CD14-positive monocyte (primary cell): ENCODE measurements around the gene CYP4B1. TPM values are rescaled to one million over a fixed set of nuclear protein-coding genes. Genes with fewer than 3 reads are reported as not detected.
"Not testable (repeated sequence)": the region's sequence is repeated elsewhere in the genome, so short reads cannot be mapped to it uniquely, and the experiment has no call there.

ENCODE experiments used
- DNase-seq, 3 donors: peaks; one replicate each; pipeline ENCODE4 v3.0.0-alpha.2; 2011 to 2022
- H2AFZ ChIP-seq: 2 replicates; pipeline ENCODE4 v1.6.0; 2012; ENCODE audit warnings: mild to moderate bottlenecking, low read depth, low read length, inconsistent platforms; ENCODE audit not compliant: insufficient read depth, poor library complexity, severe bottlenecking
- H3K27ac ChIP-seq, 2 donors: 1 replicate in 1 of 2; 2 replicates in 1 of 2; pipeline ENCODE4 v1.5.1; 2012 to 2013; ENCODE audit warnings: low read length in 2 of 2, control low read depth in 1 of 2, inconsistent platforms in 1 of 2, low read depth in 1 of 2, mild to moderate bottlenecking in 1 of 2
- H3K27me3 ChIP-seq, 2 donors: one replicate each; pipeline versions ENCODE4 v1.6.0 to v1.6.1; 2011 to 2013; ENCODE audit warnings: low read length in 2 of 2; ENCODE audit not compliant: control insufficient read depth in 2 of 2, insufficient read depth in 2 of 2
- H3K36me3 ChIP-seq, 2 donors: replicated peaks in 1 of 2; 1 replicate in 1 of 2; 2 replicates in 1 of 2; pipeline versions ENCODE4 v1.5.1 to v1.6.1; 2012 to 2013; ENCODE audit warnings: low read length in 2 of 2, control low read depth in 1 of 2, inconsistent platforms in 1 of 2, mild to moderate bottlenecking in 1 of 2; ENCODE audit not compliant: insufficient read depth in 2 of 2, control insufficient read depth in 1 of 2
- H3K4me1 ChIP-seq, 2 donors: 1 replicate in 1 of 2; 2 replicates in 1 of 2; pipeline versions ENCODE4 v1.5.1 to v1.6.1; 2012 to 2013; ENCODE audit warnings: low read length in 2 of 2, control low read depth in 1 of 2, inconsistent platforms in 1 of 2, mild to moderate bottlenecking in 1 of 2, moderate library complexity in 1 of 2; ENCODE audit not compliant: insufficient read depth in 2 of 2, control insufficient read depth in 1 of 2
- H3K4me2 ChIP-seq: replicated peaks from 2 replicates; pipeline ENCODE3; 2012; ENCODE audit warnings: low read length, moderate library complexity, mild to moderate bottlenecking; ENCODE audit not compliant: poor library complexity, severe bottlenecking; ENCODE audit errors: extremely low read depth
- H3K4me3 ChIP-seq, 3 experiments: fragments of 200-600 bp in 1 of 3; sonication (generic) in 1 of 3; replicated peaks in 1 of 3; 1 replicate in 2 of 3; 2 replicates in 1 of 3; pipeline ENCODE4 v1.5.1; 2011 to 2013; ENCODE audit warnings: low read length in 3 of 3, mild to moderate bottlenecking in 3 of 3, control low read depth in 2 of 3, low read depth in 2 of 3, inconsistent platforms in 1 of 3, moderate library complexity in 1 of 3
- H3K79me2 ChIP-seq: 2 replicates; pipeline ENCODE4 v1.6.0; 2012; ENCODE audit warnings: mild to moderate bottlenecking, control low read depth, inconsistent platforms, low read length, moderate library complexity; ENCODE audit not compliant: insufficient read depth
- H3K9ac ChIP-seq: 2 replicates; pipeline ENCODE4 v1.6.0; 2017; ENCODE audit warnings: low read length, mild to moderate bottlenecking; ENCODE audit not compliant: insufficient read depth, poor library complexity, severe bottlenecking
- H3K9me3 ChIP-seq, 2 donors: replicated peaks in 1 of 2; 1 replicate in 1 of 2; 2 replicates in 1 of 2; pipeline versions ENCODE4 v1.5.1 to v1.6.1; 2012 to 2013; ENCODE audit warnings: low read length in 2 of 2, control low read depth in 1 of 2; ENCODE audit not compliant: control insufficient read depth in 1 of 2, insufficient read depth in 1 of 2
- H4K20me1 ChIP-seq: 2 replicates; pipeline ENCODE4 v1.6.0; 2012; ENCODE audit warnings: mild to moderate bottlenecking, low read length, control low read depth, moderate library complexity; ENCODE audit not compliant: insufficient read depth
- H3K27ac Mint-ChIP-seq, 7 donors: one replicate each; pipeline ENCODE4 v1.8.0; 2020; ENCODE audit warnings: mild to moderate bottlenecking in 7 of 7, mixed read lengths in 7 of 7, moderate library complexity in 6 of 7, inconsistent platforms in 2 of 7
- H3K27me3 Mint-ChIP-seq, 3 donors: one replicate each; pipeline ENCODE4 v1.8.0; 2021 to 2022; ENCODE audit warnings: low read depth in 3 of 3, mild to moderate bottlenecking in 3 of 3, mixed read lengths in 3 of 3, moderate library complexity in 3 of 3, inconsistent platforms in 1 of 3
- H3K36me3 Mint-ChIP-seq, 2 donors: one replicate each; pipeline ENCODE4 v1.8.0; 2020; ENCODE audit warnings: mixed read lengths in 2 of 2, inconsistent platforms in 1 of 2, mild to moderate bottlenecking in 1 of 2
- H3K4me1 Mint-ChIP-seq: one replicate; pipeline ENCODE4 v1.8.0; 2020; ENCODE audit warnings: mild to moderate bottlenecking, mixed read lengths
- H3K4me3 Mint-ChIP-seq, 2 donors: one replicate each; pipeline ENCODE4 v1.8.0; 2020; ENCODE audit warnings: mild to moderate bottlenecking in 2 of 2, mixed read lengths in 2 of 2, moderate library complexity in 1 of 2
- H3K9me3 Mint-ChIP-seq, 7 donors: one replicate each; pipeline ENCODE4 v1.8.0; 2020 to 2022; ENCODE audit warnings: mixed read lengths in 7 of 7, mild to moderate bottlenecking in 6 of 7, moderate library complexity in 6 of 7, inconsistent platforms in 2 of 7
- WGBS: methylation state at CpG from one replicate; pipeline ENCODE4 v1.1.5; 2013; ENCODE audit warnings: missing lambda C conversion rate; ENCODE audit not compliant: insufficient coverage; 5-methylcytosine and 5-hydroxymethylcytosine counted together
- intact Hi-C, 2 donors: fragments of 100-400 bp; cut with micrococcal nuclease; formaldehyde crosslinking; loops; one replicate each; pipeline versions ENCODE4 v1.15.0 to v1.15.1; 2023
- polyA plus RNA-seq, 3 donors: library from polyadenylated mRNA; depleted of rRNA in 1 of 3; unstranded in 2 of 3; stranded (reverse) in 1 of 3; fragments of 300-500 nt in 2 of 3; fragments of >200 nt in 1 of 3; fragmentation: Illumina TruSeq in 2 of 3; gene quantifications; 1 replicate in 2 of 3; 2 replicates in 1 of 3; pipeline ENCODE4 v1.2.3, GENCODE V29; 2012 to 2021
- TF ChIP-seq, protein P1 (sequence below): fragments of 200-600 bp; IDR thresholded peaks from one replicate; pipeline ENCODE4 v1.8.0; 2022; ENCODE audit warnings: antibody characterized with exemption, mild to moderate bottlenecking

The CYP4B1 gene
- polyA plus RNA-seq, 3 donors: not detected

DNA sequence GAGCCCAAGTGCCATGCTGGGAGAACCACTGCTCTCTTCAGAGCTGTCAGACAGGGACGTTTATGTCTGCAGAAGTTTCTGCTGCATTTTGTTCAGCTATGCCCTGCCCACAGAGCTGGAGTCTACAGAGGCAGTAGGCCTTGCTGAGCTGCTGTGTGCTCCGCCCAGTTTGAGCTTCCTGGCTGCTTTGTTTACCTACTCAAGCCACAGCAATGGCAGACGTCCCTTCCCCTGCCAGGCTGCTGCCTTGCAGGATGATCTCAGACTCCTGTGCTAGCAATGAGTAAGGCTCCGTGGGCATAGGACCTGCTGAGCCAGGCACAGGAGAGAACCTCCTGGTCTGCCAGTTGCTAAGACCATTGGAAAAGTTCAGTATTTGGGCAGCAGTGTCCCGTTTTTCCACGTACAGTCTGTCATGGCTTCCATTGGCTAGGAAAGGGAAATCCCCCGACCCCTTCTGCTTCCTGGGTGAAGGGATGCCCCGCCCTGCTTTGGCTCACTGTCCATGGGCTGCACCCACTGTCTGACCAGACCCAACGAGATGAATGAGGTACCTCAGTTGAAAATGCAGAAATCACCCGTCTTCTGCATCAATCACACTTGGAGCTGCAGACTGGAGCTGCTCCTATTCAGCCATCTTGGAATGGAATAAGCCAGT is 31.9 kb downstream of the CYP4B1 start:
- H3K4me3 Mint-ChIP-seq: no peak overlapping the region
- H3K27ac Mint-ChIP-seq: no peak overlapping the region
- WGBS: 76% methylated on average over 9 of the region's 10 CpGs

GRCh38 chr1:46835469-46835868 is 36.6 kb downstream of the CYP4B1 start:
- H3K9ac ChIP-seq, intact Hi-C loops, H3K27me3 ChIP-seq: not testable (repeated sequence)

More for the DNA sequence above, 31.9 kb downstream of the CYP4B1 start:
- Mint-ChIP-seq H3K4me1 (no peaks in the 10 kb centered on the region), H3K9me3 (peaks cover 0 to 2% (median 0%) of the 10 kb centered on the region in 7 donors), H3K36me3 (no peaks in the 10 kb centered on the region), H3K27me3 (peaks cover 0 to 13% (median 6%) of the 10 kb centered on the region in 3 donors)
- H3K4me2 ChIP-seq: no peak overlapping the region
- no peaks in the 10 kb centered on the region for H4K20me1 ChIP-seq
- no peaks in the 10 kb centered on the region for H3K79me2 ChIP-seq
- H2AFZ ChIP-seq: no peak overlapping the region
- no peaks in the 10 kb centered on the region for H3K9me3 ChIP-seq
- no peak overlapping the region for H3K4me3 ChIP-seq
- no peak overlapping the region for H3K27ac ChIP-seq
- no peak overlapping the region for H3K9ac ChIP-seq
- DNase-seq: no peak
- no peaks in the 10 kb centered on the region for H3K27me3 ChIP-seq
- no peaks in the 10 kb centered on the region for H3K4me1 ChIP-seq
- TF ChIP-seq, protein P1, sequence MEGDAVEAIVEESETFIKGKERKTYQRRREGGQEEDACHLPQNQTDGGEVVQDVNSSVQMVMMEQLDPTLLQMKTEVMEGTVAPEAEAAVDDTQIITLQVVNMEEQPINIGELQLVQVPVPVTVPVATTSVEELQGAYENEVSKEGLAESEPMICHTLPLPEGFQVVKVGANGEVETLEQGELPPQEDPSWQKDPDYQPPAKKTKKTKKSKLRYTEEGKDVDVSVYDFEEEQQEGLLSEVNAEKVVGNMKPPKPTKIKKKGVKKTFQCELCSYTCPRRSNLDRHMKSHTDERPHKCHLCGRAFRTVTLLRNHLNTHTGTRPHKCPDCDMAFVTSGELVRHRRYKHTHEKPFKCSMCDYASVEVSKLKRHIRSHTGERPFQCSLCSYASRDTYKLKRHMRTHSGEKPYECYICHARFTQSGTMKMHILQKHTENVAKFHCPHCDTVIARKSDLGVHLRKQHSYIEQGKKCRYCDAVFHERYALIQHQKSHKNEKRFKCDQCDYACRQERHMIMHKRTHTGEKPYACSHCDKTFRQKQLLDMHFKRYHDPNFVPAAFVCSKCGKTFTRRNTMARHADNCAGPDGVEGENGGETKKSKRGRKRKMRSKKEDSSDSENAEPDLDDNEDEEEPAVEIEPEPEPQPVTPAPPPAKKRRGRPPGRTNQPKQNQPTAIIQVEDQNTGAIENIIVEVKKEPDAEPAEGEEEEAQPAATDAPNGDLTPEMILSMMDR: no peak
- intact Hi-C loops: no loop called here
- H3K36me3 ChIP-seq: no peaks in the 10 kb centered on the region

DNA sequence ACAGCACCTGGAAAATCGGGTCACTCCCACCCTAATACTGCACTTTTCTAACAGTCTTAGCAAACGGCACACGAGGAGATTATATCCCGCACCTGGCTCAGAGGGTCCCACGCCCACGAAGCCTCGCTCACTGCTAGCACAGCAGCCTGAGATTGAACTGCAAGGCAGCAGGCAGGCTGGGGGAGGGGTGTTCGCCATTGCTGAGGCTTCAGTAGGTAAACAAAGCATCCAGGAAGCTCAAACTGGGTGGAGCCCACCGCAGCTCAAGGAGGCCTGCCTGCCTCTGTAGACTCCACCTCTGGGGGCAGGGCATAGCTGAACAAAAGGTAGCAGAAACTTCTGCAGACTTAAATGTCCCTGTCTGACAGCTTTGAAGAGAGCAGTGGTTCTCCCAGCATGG is 47.5 kb downstream of the CYP4B1 start:
- H3K27ac ChIP-seq, H3K79me2 ChIP-seq, H3K4me3 ChIP-seq, H3K36me3 Mint-ChIP-seq, H3K27me3 Mint-ChIP-seq, DNase-seq, intact Hi-C loops, H3K4me1 ChIP-seq, H3K4me3 Mint-ChIP-seq, H3K27me3 ChIP-seq, H3K36me3 ChIP-seq, H3K9ac ChIP-seq, H3K27ac Mint-ChIP-seq, H3K4me2 ChIP-seq, H4K20me1 ChIP-seq, H3K4me1 Mint-ChIP-seq, H2AFZ ChIP-seq, H3K9me3 ChIP-seq: not testable (repeated sequence)
- WGBS: 100% methylated on average over 4 of the region's 9 CpGs
- peaks cover 0 to 11% (median 3%) of the 10 kb centered on the region in 7 donors for H3K9me3 Mint-ChIP-seq

More at GRCh38 chr1:46835469-46835868, 36.6 kb downstream of the CYP4B1 start:
- not testable (repeated sequence) for H3K79me2 ChIP-seq, H2AFZ ChIP-seq, H3K4me3 Mint-ChIP-seq, H3K4me1 Mint-ChIP-seq, H3K9me3 ChIP-seq, H3K4me3 ChIP-seq, H3K27ac Mint-ChIP-seq, H3K36me3 ChIP-seq, H3K36me3 Mint-ChIP-seq, H3K4me2 ChIP-seq, H3K9me3 Mint-ChIP-seq, H3K27ac ChIP-seq, DNase-seq, H3K4me1 ChIP-seq, H4K20me1 ChIP-seq
- H3K27me3 Mint-ChIP-seq: peaks cover 6 to 13% (median 8%) of the 10 kb centered on the region in 3 donors
- 76% methylated on average over 4 of the region's 6 CpGs for WGBS

DNA sequence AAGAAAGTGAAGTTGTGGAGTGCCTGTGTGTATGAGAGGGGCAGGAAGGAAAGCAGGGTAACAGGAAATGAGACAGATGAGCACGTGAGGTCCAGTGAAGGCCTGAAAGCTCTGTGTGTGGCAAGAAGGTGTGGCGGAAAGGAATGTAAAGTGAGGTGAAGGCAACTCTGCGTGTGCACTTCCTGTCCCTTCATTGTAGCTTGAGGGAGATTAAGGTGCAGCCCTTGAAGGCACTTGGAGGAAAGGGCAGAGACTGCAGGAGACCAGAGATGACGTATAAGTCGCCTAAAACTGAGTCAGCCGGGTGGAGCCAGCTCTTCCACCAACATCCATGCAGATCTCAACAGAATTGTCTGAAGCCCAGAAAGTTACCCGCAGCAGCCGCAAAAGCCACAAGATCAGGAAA is 58.8 kb downstream of the CYP4B1 start:
- H3K27me3 ChIP-seq, H3K9me3 ChIP-seq, H3K4me2 ChIP-seq, H3K4me1 Mint-ChIP-seq, H3K36me3 Mint-ChIP-seq, intact Hi-C loops, H3K27ac Mint-ChIP-seq, H3K36me3 ChIP-seq, H3K9ac ChIP-seq, H3K4me3 Mint-ChIP-seq, H2AFZ ChIP-seq, H4K20me1 ChIP-seq, H3K79me2 ChIP-seq, H3K9me3 Mint-ChIP-seq, H3K27ac ChIP-seq, H3K4me1 ChIP-seq, DNase-seq, H3K4me3 ChIP-seq: not testable (repeated sequence)
- 50% methylated on average over 4 of the region's 8 CpGs for WGBS
- H3K27me3 Mint-ChIP-seq: peaks cover 0 to 10% (median 2%) of the 10 kb centered on the region in 3 donors
